ENCODE measurements around the gene ZNF277.

- TF ChIP-seq, protein P1, sequence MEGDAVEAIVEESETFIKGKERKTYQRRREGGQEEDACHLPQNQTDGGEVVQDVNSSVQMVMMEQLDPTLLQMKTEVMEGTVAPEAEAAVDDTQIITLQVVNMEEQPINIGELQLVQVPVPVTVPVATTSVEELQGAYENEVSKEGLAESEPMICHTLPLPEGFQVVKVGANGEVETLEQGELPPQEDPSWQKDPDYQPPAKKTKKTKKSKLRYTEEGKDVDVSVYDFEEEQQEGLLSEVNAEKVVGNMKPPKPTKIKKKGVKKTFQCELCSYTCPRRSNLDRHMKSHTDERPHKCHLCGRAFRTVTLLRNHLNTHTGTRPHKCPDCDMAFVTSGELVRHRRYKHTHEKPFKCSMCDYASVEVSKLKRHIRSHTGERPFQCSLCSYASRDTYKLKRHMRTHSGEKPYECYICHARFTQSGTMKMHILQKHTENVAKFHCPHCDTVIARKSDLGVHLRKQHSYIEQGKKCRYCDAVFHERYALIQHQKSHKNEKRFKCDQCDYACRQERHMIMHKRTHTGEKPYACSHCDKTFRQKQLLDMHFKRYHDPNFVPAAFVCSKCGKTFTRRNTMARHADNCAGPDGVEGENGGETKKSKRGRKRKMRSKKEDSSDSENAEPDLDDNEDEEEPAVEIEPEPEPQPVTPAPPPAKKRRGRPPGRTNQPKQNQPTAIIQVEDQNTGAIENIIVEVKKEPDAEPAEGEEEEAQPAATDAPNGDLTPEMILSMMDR (IDR thresholded peaks at IDR 0.05; ENCODE audit: poor library complexity), result no peak
- TF ChIP-seq EZH2 (IDR thresholded peaks at IDR 0.05; ENCODE audit: borderline replicate concordance) (no peak), EZH2phosphoT487 (IDR thresholded peaks at IDR 0.05; ENCODE audit: low read depth, severe bottlenecking, unreplicated experiment) (no peak)
These were observed 94.4 kb downstream of the ZNF277 start for GRCh38 chr7:112300831-112301407.

Measured in hepatocyte (in vitro differentiated cells).